ENCODE results near the gene KRTAP9-7.

Gene KRTAP9-7

GRCh38 chr17:41302981-41303380 is 27.5 kb downstream of the KRTAP9-7 start:
- TF ChIP-seq RAD21 (IDR thresholded peaks at IDR 0.05; ENCODE audit: low read depth) = no peak
- no peak for TF ChIP-seq FOXM1 (IDR thresholded peaks at IDR 0.05; ENCODE audit: borderline replicate concordance, low read depth)
- TF ChIP-seq CEBPB (IDR thresholded peaks at IDR 0.05) = no peak
- no peak for TF ChIP-seq TEAD4 (IDR thresholded peaks at IDR 0.05)
- TF ChIP-seq YY1 (IDR thresholded peaks at IDR 0.05; ENCODE audit: low read depth) = no peak
- TF ChIP-seq TAF1 (IDR thresholded peaks at IDR 0.05; ENCODE audit: low read depth) = no peak
- TF ChIP-seq REST (IDR thresholded peaks at IDR 0.05; ENCODE audit: low read depth) = no peak
- TF ChIP-seq NFIC (IDR thresholded peaks at IDR 0.05) = no peak
- TF ChIP-seq TCF12 (IDR thresholded peaks at IDR 0.05; ENCODE audit: low read depth) = no peak
- no peak for TF ChIP-seq CREB1 (IDR thresholded peaks at IDR 0.05; ENCODE audit: low read depth)

- no peak for TF ChIP-seq ZBTB7A (IDR thresholded peaks at IDR 0.05; ENCODE audit: low read depth)
- TF ChIP-seq RAD21 (IDR thresholded peaks at IDR 0.05; ENCODE audit: low read depth) = no peak
- no peak for TF ChIP-seq CEBPB (IDR thresholded peaks at IDR 0.05)
- no peak for TF ChIP-seq TEAD4 (IDR thresholded peaks at IDR 0.05)
- no peak for TF ChIP-seq EP300 (IDR thresholded peaks at IDR 0.05; ENCODE audit: borderline replicate concordance)
- no peak for TF ChIP-seq MAX (IDR thresholded peaks at IDR 0.05)
- no peak for TF ChIP-seq FOXM1 (IDR thresholded peaks at IDR 0.05; ENCODE audit: borderline replicate concordance, low read depth)
Observed at GRCh38 chr17:41304091-41304490, 28.6 kb downstream of the KRTAP9-7 start.

GRCh38 chr17:41307647-41308046 is 32.1 kb downstream of the KRTAP9-7 start:
- no peak for TF ChIP-seq TAF1 (IDR thresholded peaks at IDR 0.05; ENCODE audit: low read depth)
- no peak for TF ChIP-seq EGR1 (IDR thresholded peaks at IDR 0.05)
- TF ChIP-seq MAX (IDR thresholded peaks at IDR 0.05) = no peak
- no peak for TF ChIP-seq ZBTB7A (IDR thresholded peaks at IDR 0.05; ENCODE audit: low read depth)
- TF ChIP-seq NFIC (IDR thresholded peaks at IDR 0.05) = no peak
- TF ChIP-seq CEBPB (IDR thresholded peaks at IDR 0.05) = no peak
- TF ChIP-seq REST (IDR thresholded peaks at IDR 0.05; ENCODE audit: low read depth) = no peak
- TF ChIP-seq EP300 (IDR thresholded peaks at IDR 0.05; ENCODE audit: borderline replicate concordance) = no peak

GRCh38 chr17:41308251-41308917 is 32.9 kb downstream of the KRTAP9-7 start:
- no peak for TF ChIP-seq FOXM1 (IDR thresholded peaks at IDR 0.05; ENCODE audit: borderline replicate concordance, low read depth)
- TF ChIP-seq TCF12 (IDR thresholded peaks at IDR 0.05; ENCODE audit: low read depth) = no peak
- no peak for TF ChIP-seq MAX (IDR thresholded peaks at IDR 0.05)
- TF ChIP-seq CREB1 (IDR thresholded peaks at IDR 0.05; ENCODE audit: low read depth) = no peak
- TF ChIP-seq USF1 (IDR thresholded peaks at IDR 0.05) = no peak
- TF ChIP-seq RAD21 (IDR thresholded peaks at IDR 0.05; ENCODE audit: low read depth) = no peak
- TF ChIP-seq TEAD4 (IDR thresholded peaks at IDR 0.05) = no peak
- no peak for TF ChIP-seq EGR1 (IDR thresholded peaks at IDR 0.05)
- no peak for TF ChIP-seq YY1 (IDR thresholded peaks at IDR 0.05; ENCODE audit: low read depth)
- TF ChIP-seq TAF1 (IDR thresholded peaks at IDR 0.05; ENCODE audit: low read depth) = no peak
- TF ChIP-seq REST (IDR thresholded peaks at IDR 0.05; ENCODE audit: low read depth) = no peak
- TF ChIP-seq NFIC (IDR thresholded peaks at IDR 0.05) = no peak
- TF ChIP-seq EP300 (IDR thresholded peaks at IDR 0.05; ENCODE audit: borderline replicate concordance) = no peak

- TF ChIP-seq MAX (IDR thresholded peaks at IDR 0.05) (no peak), CEBPB (IDR thresholded peaks at IDR 0.05) (no peak), TAF1 (IDR thresholded peaks at IDR 0.05; ENCODE audit: low read depth) (no peak), ZBTB7A (IDR thresholded peaks at IDR 0.05; ENCODE audit: low read depth) (no peak), EP300 (IDR thresholded peaks at IDR 0.05; ENCODE audit: borderline replicate concordance) (no peak), FOXM1 (IDR thresholded peaks at IDR 0.05; ENCODE audit: borderline replicate concordance, low read depth) (no peak)
Observed at GRCh38 chr17:41308918-41309359, 33.4 kb downstream of the KRTAP9-7 start, which contains the start of gene KRTAP16-1. TSS of gene KRTAP16-1 (minus strand) at chr17:41309309. CDS start at chr17:41309253, 56 bp downstream.

All from Ishikawa (cell line).